Fibroblast of lung (primary cell): ENCODE measurements around the gene PDHX.

Source experiments
- EZH2 ChIP-seq: IDR thresholded peaks from 2 replicates; pipeline ENCODE4 v1.5.1; 2012; ENCODE audit warnings: low read length, control low read depth, mild to moderate bottlenecking; ENCODE audit errors: missing control alignments
- TF ChIP-seq, protein P1 (sequence below), 2 donors: IDR thresholded peaks in 1 of 2; conservative IDR thresholded peaks in 1 of 2; 1 replicate in 1 of 2; 2 replicates in 1 of 2; pipeline ENCODE4 v1.5.1; 2011 to 2012; ENCODE audit warnings: low read length in 2 of 2, control low read depth in 1 of 2, inconsistent platforms in 1 of 2, low read depth in 1 of 2, mild to moderate bottlenecking in 1 of 2

GRCh38 chr11:35003186-35003585, 86.8 kb downstream of the PDHX start:
- TF ChIP-seq, protein P1, sequence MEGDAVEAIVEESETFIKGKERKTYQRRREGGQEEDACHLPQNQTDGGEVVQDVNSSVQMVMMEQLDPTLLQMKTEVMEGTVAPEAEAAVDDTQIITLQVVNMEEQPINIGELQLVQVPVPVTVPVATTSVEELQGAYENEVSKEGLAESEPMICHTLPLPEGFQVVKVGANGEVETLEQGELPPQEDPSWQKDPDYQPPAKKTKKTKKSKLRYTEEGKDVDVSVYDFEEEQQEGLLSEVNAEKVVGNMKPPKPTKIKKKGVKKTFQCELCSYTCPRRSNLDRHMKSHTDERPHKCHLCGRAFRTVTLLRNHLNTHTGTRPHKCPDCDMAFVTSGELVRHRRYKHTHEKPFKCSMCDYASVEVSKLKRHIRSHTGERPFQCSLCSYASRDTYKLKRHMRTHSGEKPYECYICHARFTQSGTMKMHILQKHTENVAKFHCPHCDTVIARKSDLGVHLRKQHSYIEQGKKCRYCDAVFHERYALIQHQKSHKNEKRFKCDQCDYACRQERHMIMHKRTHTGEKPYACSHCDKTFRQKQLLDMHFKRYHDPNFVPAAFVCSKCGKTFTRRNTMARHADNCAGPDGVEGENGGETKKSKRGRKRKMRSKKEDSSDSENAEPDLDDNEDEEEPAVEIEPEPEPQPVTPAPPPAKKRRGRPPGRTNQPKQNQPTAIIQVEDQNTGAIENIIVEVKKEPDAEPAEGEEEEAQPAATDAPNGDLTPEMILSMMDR (conservative IDR thresholded peaks at IDR 0.05 in 1 of 2, IDR thresholded peaks at IDR 0.05 in 1 of 2; ENCODE audit: low read depth in 1 of 2, low read length in 2 of 2) = no peak
- no peak for TF ChIP-seq EZH2
